A673 (cell line): Measurements from ENCODE around the gene RGS9BP.

Source experiments
- CTCF ChIP-seq: fragments of 300-800, 200-600 bp; sonication (generic); conservative IDR thresholded peaks from 2 replicates; pipeline ENCODE4 v1.5.1; 2017; ENCODE audit warnings: low read depth, mild to moderate bottlenecking, antibody characterized with exemption, low read length, moderate library complexity, mixed read lengths
- EZH2 ChIP-seq: fragments of 200-600 bp; sonication (generic); IDR thresholded peaks from 2 replicates; pipeline ENCODE4 v1.6.1; 2017; ENCODE audit warnings: borderline replicate concordance, low read depth, mild to moderate bottlenecking, mixed read lengths, antibody characterized with exemption, low read length; ENCODE audit not compliant: poor library complexity, severe bottlenecking

- TF ChIP-seq EZH2 (no peak), CTCF (no peak)
Measured at GRCh38 chr19:32650671-32651070, 25.0 kb upstream of the RGS9BP start.
